GM21786 (cell line): ENCODE measurements around the gene IGF2BP3.
"Not testable (repeated sequence)": the region's sequence is repeated elsewhere in the genome, so short reads cannot be mapped to it uniquely, and the experiment has no call there.

Source experiments
- ATAC-seq: cut with Tn5 transposase; IDR thresholded peaks from one replicate; pipeline ENCODE4 v1.9.1; 2021; ENCODE audit not compliant: unreplicated experiment

Gene IGF2BP3

GRCh38 chr7:23470330-23471105 lies at the start of gene IGF2BP3:
Gene IGF2BP3 (minus strand): TSS chr7:23470491. CDS start chr7:23470110, 381 bp downstream.
- no peak for ATAC-seq

- ATAC-seq: peak; percentile 84
Measured at GRCh38 chr7:23514755-23515154, 44.5 kb upstream of the IGF2BP3 start.

- ATAC-seq: not testable (repeated sequence)
Measured at GRCh38 chr7:23513746-23514145, 43.5 kb upstream of the IGF2BP3 start.

GRCh38 chr7:23494009-23494408 lies 23.7 kb upstream of the IGF2BP3 start:
- no peak for ATAC-seq

GRCh38 chr7:23491502-23491901 lies 21.2 kb upstream of the IGF2BP3 start:
- ATAC-seq: no peak

GRCh38 chr7:23490357-23491135 lies 20.3 kb upstream of the IGF2BP3 start:
- ATAC-seq: peak; percentile 92

GRCh38 chr7:23488714-23489113 lies 18.4 kb upstream of the IGF2BP3 start:
- ATAC-seq: not testable (repeated sequence)

GRCh38 chr7:23487670-23488069 lies 17.4 kb upstream of the IGF2BP3 start:
- no peak for ATAC-seq

- ATAC-seq: no peak
Measured at GRCh38 chr7:23486002-23486773, 15.9 kb upstream of the IGF2BP3 start.

- ATAC-seq: no peak
Measured at GRCh38 chr7:23482686-23483085, 12.4 kb upstream of the IGF2BP3 start.

- no peak for ATAC-seq
Measured at GRCh38 chr7:23477962-23478866, 7.9 kb upstream of the IGF2BP3 start.

- no peak for ATAC-seq
Measured at GRCh38 chr7:23477157-23477499, 6.8 kb upstream of the IGF2BP3 start.

GRCh38 chr7:23476286-23477156 lies 6.2 kb upstream of the IGF2BP3 start:
- ATAC-seq: no peak

GRCh38 chr7:23475576-23475839 lies 5.2 kb upstream of the IGF2BP3 start:
- ATAC-seq: no peak

GRCh38 chr7:23474829-23475575 lies 4.7 kb upstream of the IGF2BP3 start:
- ATAC-seq: no peak

- ATAC-seq: peak; percentile 71
Measured at GRCh38 chr7:23474094-23474828, 4.0 kb upstream of the IGF2BP3 start.

GRCh38 chr7:23473844-23474093 lies 3.5 kb upstream of the IGF2BP3 start:
- no peak for ATAC-seq

GRCh38 chr7:23472956-23473843 lies 2.9 kb upstream of the IGF2BP3 start:
- no peak for ATAC-seq
